Activated T-cell treated with anti-CD3 and anti-CD28 coated beads, Interleukin-2, amount 50 U/mL, for 4 hours (primary cell): ENCODE measurements around the gene CCNE1. TPM values are rescaled to one million over a fixed set of nuclear protein-coding genes. Genes with fewer than 3 reads are reported as not detected.
"Not testable (repeated sequence)": the region's sequence is repeated elsewhere in the genome, so short reads cannot be mapped to it uniquely, and the experiment has no call there.

Source experiments
- ATAC-seq, 2 donors: fragments of 200-7000 bp; cut with Tn5 transposase; one replicate each; pipeline ENCODE4 v1.10.0; 2021
- DNase-seq: peaks from one replicate; pipeline ENCODE4 v3.0.0-alpha.2; 2020
- H3K27me3 Mint-ChIP-seq: one replicate; pipeline ENCODE4 v1.8.0; 2021; ENCODE audit warnings: low read depth, mixed read lengths
- H3K36me3 Mint-ChIP-seq: one replicate; pipeline ENCODE4 v1.8.0; 2022; ENCODE audit warnings: mixed read lengths; ENCODE audit not compliant: insufficient read depth
- H3K4me1 Mint-ChIP-seq: one replicate; pipeline ENCODE4 v1.8.0; 2021; ENCODE audit warnings: low read depth, mixed read lengths
- H3K4me3 Mint-ChIP-seq: one replicate; pipeline ENCODE4 v1.8.0; 2021; ENCODE audit warnings: mild to moderate bottlenecking, moderate library complexity, mixed read lengths
- H3K9me3 Mint-ChIP-seq: one replicate; pipeline ENCODE4 v1.8.0; 2021; ENCODE audit warnings: mixed read lengths
- total RNA-seq, 3 donors: library from RNA; stranded (reverse); gene quantifications; one replicate each; pipeline ENCODE4 v1.2.1, GENCODE V29; 2021

Gene CCNE1
- total RNA-seq, 3 donors from 2014 or later: 17.4 to 30.2 (median 26.7) TPM

GRCh38 chr19:29800100-29800825, 11.5 kb upstream of the CCNE1 start:
- no peak for DNase-seq
- H3K4me1 Mint-ChIP-seq: no peaks in the 10 kb centered on the region
- H3K36me3 Mint-ChIP-seq: no peaks in the 10 kb centered on the region
- peaks cover 2% of the 10 kb centered on the region for H3K27me3 Mint-ChIP-seq
- no peaks in the 10 kb centered on the region for H3K9me3 Mint-ChIP-seq
- no peak overlapping the region for H3K4me3 Mint-ChIP-seq
- ATAC-seq: no peak

GRCh38 chr19:29803951-29804350, 7.8 kb upstream of the CCNE1 start:
- H3K36me3 Mint-ChIP-seq, DNase-seq, ATAC-seq, H3K27me3 Mint-ChIP-seq, H3K9me3 Mint-ChIP-seq, H3K4me1 Mint-ChIP-seq, H3K4me3 Mint-ChIP-seq: not testable (repeated sequence)

GRCh38 chr19:29804493-29804892, 7.3 kb upstream of the CCNE1 start:
- ATAC-seq (peak; percentile 58 to 61), DNase-seq (no peak)
- Mint-ChIP-seq H3K36me3 (no peaks in the 10 kb centered on the region), H3K27me3 (no peaks in the 10 kb centered on the region), H3K4me1 (no peaks in the 10 kb centered on the region), H3K4me3 (no peak overlapping the region), H3K9me3 (no peaks in the 10 kb centered on the region)

- no peaks in the 10 kb centered on the region for H3K9me3 Mint-ChIP-seq
- no peaks in the 10 kb centered on the region for H3K4me1 Mint-ChIP-seq
- H3K27me3 Mint-ChIP-seq: no peaks in the 10 kb centered on the region
- H3K36me3 Mint-ChIP-seq: no peaks in the 10 kb centered on the region
- no peak overlapping the region for H3K4me3 Mint-ChIP-seq
- ATAC-seq (peak in 1 of 2 donors; percentile 15), DNase-seq (no peak)
Measured at GRCh38 chr19:29805031-29805965, 6.5 kb upstream of the CCNE1 start.

GRCh38 chr19:29806098-29806866, 5.5 kb upstream of the CCNE1 start:
- H3K27me3 Mint-ChIP-seq: no peaks in the 10 kb centered on the region
- no peaks in the 10 kb centered on the region for H3K36me3 Mint-ChIP-seq
- DNase-seq (no peak), ATAC-seq (no peak)
- no peak overlapping the region for H3K4me3 Mint-ChIP-seq
- peaks cover 3% of the 10 kb centered on the region for H3K4me1 Mint-ChIP-seq
- no peaks in the 10 kb centered on the region for H3K9me3 Mint-ChIP-seq

GRCh38 chr19:29807178-29807577, 4.6 kb upstream of the CCNE1 start:
- Mint-ChIP-seq H3K4me3 (no peak overlapping the region), H3K36me3 (no peaks in the 10 kb centered on the region), H3K27me3 (no peaks in the 10 kb centered on the region), H3K4me1 (peaks cover 3% of the 10 kb centered on the region), H3K9me3 (no peaks in the 10 kb centered on the region)
- ATAC-seq: no peak
- no peak for DNase-seq

- H3K9me3 Mint-ChIP-seq: no peaks in the 10 kb centered on the region
- no peak for ATAC-seq
Measured at GRCh38 chr19:29807870-29808405, 3.9 kb upstream of the CCNE1 start.

GRCh38 chr19:29809795-29810503, 1.8 kb upstream of the CCNE1 start:
- peaks cover 7% of the 10 kb centered on the region for H3K4me1 Mint-ChIP-seq
- no peaks in the 10 kb centered on the region for H3K27me3 Mint-ChIP-seq
- H3K4me3 Mint-ChIP-seq: no peak overlapping the region
- DNase-seq (no peak), ATAC-seq (no peak)
- H3K9me3 Mint-ChIP-seq: no peaks in the 10 kb centered on the region
- no peaks in the 10 kb centered on the region for H3K36me3 Mint-ChIP-seq

More at GRCh38 chr19:29807870-29808405, 3.9 kb upstream of the CCNE1 start:
- Mint-ChIP-seq H3K4me1 (peaks cover 6% of the 10 kb centered on the region), H3K36me3 (no peaks in the 10 kb centered on the region), H3K27me3 (no peaks in the 10 kb centered on the region), H3K4me3 (no peak overlapping the region)
- DNase-seq: no peak

GRCh38 chr19:29810504-29810871, 1.3 kb upstream of the CCNE1 start:
- Mint-ChIP-seq H3K36me3 (no peaks in the 10 kb centered on the region), H3K4me1 (peaks cover 7% of the 10 kb centered on the region), H3K27me3 (no peaks in the 10 kb centered on the region), H3K4me3 (peak overlapping the region; percentile 77), H3K9me3 (no peaks in the 10 kb centered on the region)
- ATAC-seq: no peak
- no peak for DNase-seq

GRCh38 chr19:29812080-29812880, 489 bp downstream of the CCNE1 start:
- DNase-seq: no peak
- peak; percentile 8 for ATAC-seq
- Mint-ChIP-seq H3K4me1 (peaks cover 7% of the 10 kb centered on the region), H3K4me3 (peak overlapping the region; percentile 88), H3K36me3 (no peaks in the 10 kb centered on the region), H3K27me3 (no peaks in the 10 kb centered on the region), H3K9me3 (no peaks in the 10 kb centered on the region)

GRCh38 chr19:29812881-29813275, 1.1 kb downstream of the CCNE1 start:
- DNase-seq (no peak), ATAC-seq (no peak)
- no peaks in the 10 kb centered on the region for H3K27me3 Mint-ChIP-seq
- H3K36me3 Mint-ChIP-seq: no peaks in the 10 kb centered on the region
- H3K4me3 Mint-ChIP-seq: peak overlapping the region; percentile 88
- H3K4me1 Mint-ChIP-seq: peaks cover 7% of the 10 kb centered on the region
- no peaks in the 10 kb centered on the region for H3K9me3 Mint-ChIP-seq

- H3K36me3 Mint-ChIP-seq: no peaks in the 10 kb centered on the region
- peak overlapping the region; percentile 88 for H3K4me3 Mint-ChIP-seq
- no peaks in the 10 kb centered on the region for H3K27me3 Mint-ChIP-seq
- no peak for ATAC-seq
- H3K9me3 Mint-ChIP-seq: no peaks in the 10 kb centered on the region
- DNase-seq: no peak
- peaks cover 7% of the 10 kb centered on the region for H3K4me1 Mint-ChIP-seq
Measured at GRCh38 chr19:29813642-29814041, 1.9 kb downstream of the CCNE1 start.

GRCh38 chr19:29815231-29815630, 3.4 kb downstream of the CCNE1 start:
- H3K4me3 Mint-ChIP-seq: no peak overlapping the region
- H3K27me3 Mint-ChIP-seq: no peaks in the 10 kb centered on the region
- ATAC-seq (no peak), DNase-seq (no peak)
- peaks cover 7% of the 10 kb centered on the region for H3K4me1 Mint-ChIP-seq
- no peaks in the 10 kb centered on the region for H3K9me3 Mint-ChIP-seq
- H3K36me3 Mint-ChIP-seq: no peaks in the 10 kb centered on the region
